Neural cell (in vitro differentiated cells): ENCODE measurements around the gene FAM163B. TPM values are rescaled to one million over a fixed set of nuclear protein-coding genes. Genes with fewer than 3 reads are reported as not detected.
A peak's percentile ranks its signal among the peaks of the same experiment; 100 is the strongest.

ENCODE experiments used
- H2AFZ ChIP-seq: fragments of 200-600, 300-800 bp; sonication (generic), shearing (Covaris generic); 2 replicates; pipeline ENCODE4 v1.6.0; 2014; ENCODE audit warnings: low read depth, mild to moderate bottlenecking, antibody characterized with exemption, low read length, moderate library complexity
- H3F3A ChIP-seq: fragments of 200-600 bp; shearing (Covaris generic); 2 replicates; pipeline ENCODE4 v1.6.1; 2016; ENCODE audit warnings: mild to moderate bottlenecking, moderate library complexity, mixed read lengths, antibody characterized with exemption, low read length; ENCODE audit not compliant: insufficient read depth, poor library complexity, severe bottlenecking
- H3K27ac ChIP-seq: fragments of 200-600, 300-800 bp; sonication (generic), shearing (Covaris generic); 2 replicates; pipeline ENCODE4 v1.5.1; 2014; ENCODE audit warnings: mild to moderate bottlenecking, low read length, moderate library complexity
- H3K27me3 ChIP-seq: fragments of 300-800, 200-600 bp; sonication (generic), shearing (Covaris generic); 2 replicates; pipeline ENCODE4 v1.6.0; 2014; ENCODE audit warnings: mild to moderate bottlenecking, low read depth, low read length, moderate library complexity; ENCODE audit not compliant: insufficient read depth
- H3K36me3 ChIP-seq: fragments of 300-800, 200-600 bp; sonication (generic), shearing (Covaris generic); 2 replicates; pipeline ENCODE4 v1.5.1; 2014; ENCODE audit warnings: mild to moderate bottlenecking, antibody characterized with exemption, low read length, moderate library complexity; ENCODE audit not compliant: insufficient read depth
- H3K4me2 ChIP-seq: fragments of 300-800, 200-600 bp; sonication (generic), shearing (Covaris generic); 2 replicates; pipeline ENCODE4 v1.6.0; 2014; ENCODE audit warnings: mild to moderate bottlenecking, low read length
- H3K4me3 ChIP-seq: fragments of 300-800, 200-600 bp; sonication (generic), shearing (Covaris generic); 2 replicates; pipeline ENCODE4 v1.5.1; 2014; ENCODE audit warnings: mild to moderate bottlenecking, low read length, moderate library complexity
- H3K79me2 ChIP-seq: fragments of 200-600 bp; shearing (Covaris generic); replicated peaks from 2 replicates; pipeline ENCODE4 v1.6.0; 2014; ENCODE audit warnings: mild to moderate bottlenecking, low read length, moderate library complexity; ENCODE audit not compliant: insufficient read depth
- H3K9ac ChIP-seq: fragments of 300-800, 200-600 bp; sonication (generic), shearing (Covaris generic); 2 replicates; pipeline ENCODE4 v1.6.1; 2016; ENCODE audit warnings: mild to moderate bottlenecking, low read length, mixed read lengths
- H3K9me2 ChIP-seq: fragments of 200-600 bp; shearing (Covaris generic); 2 replicates; pipeline ENCODE4 v1.6.1; 2016; ENCODE audit warnings: mild to moderate bottlenecking, low read length, mixed read lengths; ENCODE audit not compliant: insufficient read depth
- H3K9me3 ChIP-seq: fragments of 200-600, 300-800 bp; sonication (generic), shearing (Covaris generic); 2 replicates; pipeline ENCODE4 v1.6.1; 2016; ENCODE audit warnings: mild to moderate bottlenecking, mixed run types, low read length, moderate library complexity, mixed read lengths
- H4K20me1 ChIP-seq: fragments of 200-600 bp; shearing (Covaris generic); 2 replicates; pipeline ENCODE4 v1.6.1; 2016; ENCODE audit warnings: mild to moderate bottlenecking, mixed run types; ENCODE audit not compliant: insufficient read depth
- CTCF ChIP-seq: fragments of 450-650 bp; IDR thresholded peaks from 2 replicates; pipeline ENCODE4 v1.5.1; 2014; ENCODE audit warnings: antibody characterized with exemption, mild to moderate bottlenecking, moderate library complexity; ENCODE audit not compliant: poor library complexity, severe bottlenecking
- EP300 ChIP-seq: fragments of 450-650 bp; conservative IDR thresholded peaks from 2 replicates; pipeline ENCODE4 v1.6.1; 2014; ENCODE audit warnings: antibody characterized with exemption, mild to moderate bottlenecking, moderate library complexity; ENCODE audit not compliant: poor library complexity, severe bottlenecking
- EZH2 ChIP-seq: fragments of 200-600, 300-800 bp; shearing (Covaris generic), sonication (generic); IDR thresholded peaks from 2 replicates; pipeline ENCODE4 v1.6.1; 2014; ENCODE audit warnings: antibody characterized with exemption, low read length, borderline replicate concordance, mild to moderate bottlenecking; ENCODE audit not compliant: insufficient read depth, poor library complexity, severe bottlenecking
- MXI1 ChIP-seq: fragments of 450-650 bp; conservative IDR thresholded peaks from 2 replicates; pipeline ENCODE4 v1.6.1; 2014; ENCODE audit warnings: antibody characterized with exemption, mild to moderate bottlenecking; ENCODE audit not compliant: poor library complexity, severe bottlenecking
- POLR2AphosphoS5 ChIP-seq: IDR thresholded peaks from 2 replicates; pipeline ENCODE4 v1.6.1; 2012
- RAD21 ChIP-seq: fragments of 450-650 bp; conservative IDR thresholded peaks from 2 replicates; pipeline ENCODE4 v1.6.1; 2014; ENCODE audit warnings: antibody characterized with exemption, mild to moderate bottlenecking, moderate library complexity
- REST ChIP-seq: IDR thresholded peaks from 2 replicates; pipeline ENCODE4 v1.6.1; 2012; ENCODE audit warnings: borderline replicate concordance
- SMC3 ChIP-seq: fragments of 450-650 bp; conservative IDR thresholded peaks from 2 replicates; pipeline ENCODE4 v1.6.1; 2014; ENCODE audit warnings: antibody characterized with exemption, mild to moderate bottlenecking, moderate library complexity; ENCODE audit not compliant: poor library complexity
- TAF1 ChIP-seq: IDR thresholded peaks from 2 replicates; pipeline ENCODE4 v1.6.1; 2012; ENCODE audit warnings: low read depth
- polyA plus RNA-seq: library from polyadenylated mRNA; depleted of rRNA; stranded (reverse); fragments of >200 nt; gene quantifications from 2 replicates; pipeline ENCODE4 v1.2.3, GENCODE V29; 2014

FAM163B gene
- polyA plus RNA-seq, 1 donor from 2014 or later = 1.5 TPM

- no peak for TF ChIP-seq EP300
- H3K9ac ChIP-seq = peak overlapping the region; percentile 2
- no peak overlapping the region for H3K27ac ChIP-seq
- no peaks in the 10 kb centered on the region for H3F3A ChIP-seq
- no peak overlapping the region for H2AFZ ChIP-seq
- no peaks in the 10 kb centered on the region for H3K9me3 ChIP-seq
- peak overlapping the region; percentile 21 for H3K4me3 ChIP-seq
- H3K36me3 ChIP-seq = no peaks in the 10 kb centered on the region
- H3K9me2 ChIP-seq = no peaks in the 10 kb centered on the region
- H3K4me2 ChIP-seq = no peak overlapping the region
- no peaks in the 10 kb centered on the region for H3K79me2 ChIP-seq
- H3K27me3 ChIP-seq = peaks cover 22% of the 10 kb centered on the region
- no peaks in the 10 kb centered on the region for H4K20me1 ChIP-seq
These were observed 5.5 kb upstream of the FAM163B start for GRCh38 chr9:133614678-133615077.

GRCh38 chr9:133614056-133614455 is 4.9 kb upstream of the FAM163B start:
- Histone ChIP-seq H3K4me3 (peak overlapping the region; percentile 21), H3K79me2 (no peaks in the 10 kb centered on the region), H3K36me3 (no peaks in the 10 kb centered on the region), H4K20me1 (no peaks in the 10 kb centered on the region), H3K4me2 (no peak overlapping the region), H3K27me3 (peaks cover 26% of the 10 kb centered on the region), H2AFZ (no peak overlapping the region), H3K9me3 (no peaks in the 10 kb centered on the region), H3K9me2 (no peaks in the 10 kb centered on the region), H3K27ac (no peak overlapping the region), H3K9ac (peak overlapping the region; percentile 2), H3F3A (no peaks in the 10 kb centered on the region)
- TF ChIP-seq POLR2AphosphoS5 = no peak
- TF ChIP-seq EP300 = no peak

GRCh38 chr9:133613432-133613831 is 4.2 kb upstream of the FAM163B start:
- H3K79me2 ChIP-seq = no peaks in the 10 kb centered on the region
- no peaks in the 10 kb centered on the region for H3K9me3 ChIP-seq
- peaks cover 31% of the 10 kb centered on the region for H3K27me3 ChIP-seq
- no peaks in the 10 kb centered on the region for H3K9me2 ChIP-seq
- H3K27ac ChIP-seq = no peak overlapping the region
- H4K20me1 ChIP-seq = no peaks in the 10 kb centered on the region
- H3K9ac ChIP-seq = no peak overlapping the region
- no peak overlapping the region for H2AFZ ChIP-seq
- TF ChIP-seq SMC3 (no peak), RAD21 (no peak), REST (no peak), CTCF (no peak), EZH2 (no peak), TAF1 (no peak), MXI1 (no peak), POLR2AphosphoS5 (no peak), EP300 (no peak)
- H3K36me3 ChIP-seq = no peaks in the 10 kb centered on the region
- no peak overlapping the region for H3K4me3 ChIP-seq
- H3K4me2 ChIP-seq = no peak overlapping the region
- H3F3A ChIP-seq = no peaks in the 10 kb centered on the region
